ENCODE measurements around the gene GNG7.
"Not testable (repeated sequence)": the region's sequence is repeated elsewhere in the genome, so short reads cannot be mapped to it uniquely, and the experiment has no call there.

GNG7 gene

GRCh38 chr19:2726160-2726855 lies 23.8 kb upstream of the GNG7 start:
- DNase-seq = no peak

- no peak for DNase-seq
Measured at GRCh38 chr19:2724148-2724557, 21.7 kb upstream of the GNG7 start.

- DNase-seq = no peak
Measured at GRCh38 chr19:2723747-2724146, 21.3 kb upstream of the GNG7 start.

GRCh38 chr19:2723345-2723715 lies 20.8 kb upstream of the GNG7 start:
- DNase-seq = no peak

- DNase-seq = peak; percentile 54
Measured at GRCh38 chr19:2722541-2723344, 20.2 kb upstream of the GNG7 start.

- no peak for DNase-seq
Measured at GRCh38 chr19:2721570-2722540, 19.4 kb upstream of the GNG7 start.

- DNase-seq = no peak
Measured at GRCh38 chr19:2720777-2721569, 18.5 kb upstream of the GNG7 start, which contains the start of gene DIRAS1. Gene DIRAS1 (minus strand): TSS chr19:2721372. CDS start chr19:2717806, 3,566 bp downstream.

- DNase-seq = no peak
Measured at GRCh38 chr19:2719920-2720776, 17.7 kb upstream of the GNG7 start.

GRCh38 chr19:2719232-2719735 lies 16.8 kb upstream of the GNG7 start:
- no peak for DNase-seq

GRCh38 chr19:2717638-2718541 lies 15.4 kb upstream of the GNG7 start:
- no peak for DNase-seq

- DNase-seq = no peak
Measured at GRCh38 chr19:2716722-2717637, 14.5 kb upstream of the GNG7 start.

GRCh38 chr19:2716275-2716650 lies 13.8 kb upstream of the GNG7 start:
- no peak for DNase-seq

- no peak for DNase-seq
Measured at GRCh38 chr19:2715470-2716274, 13.2 kb upstream of the GNG7 start.

GRCh38 chr19:2714531-2715269 lies 12.2 kb upstream of the GNG7 start:
- DNase-seq = no peak

GRCh38 chr19:2714102-2714501 lies 11.6 kb upstream of the GNG7 start:
- not testable (repeated sequence) for DNase-seq

GRCh38 chr19:2713170-2713569 lies 10.7 kb upstream of the GNG7 start:
- not testable (repeated sequence) for DNase-seq

- DNase-seq = no peak
Measured at GRCh38 chr19:2711875-2712205, 9.3 kb upstream of the GNG7 start.

Measured in right hindlimb (tissue), 1 donor.